Embryonic facial prominence (tissue), 1 donor: Measurements from ENCODE around the gene NXPE4.

ENCODE experiments used
- DNase-seq: peaks from one replicate; pipeline ENCODE4 v3.0.0-alpha.2; 2016; ENCODE audit errors: extremely low spot score

NXPE4 gene

GRCh38 chr11:114559425-114560310 is 35.9 kb downstream of the NXPE4 start, which contains the start of gene NXPE1:
TSS of gene NXPE1 (minus strand) at chr11:114559881. CDS start at chr11:114551201, 8,680 bp downstream.
- no peak for DNase-seq

- DNase-seq = no peak
These were observed 39.5 kb downstream of the NXPE4 start for GRCh38 chr11:114556135-114556534.

- no peak for DNase-seq
These were observed 41.9 kb downstream of the NXPE4 start for GRCh38 chr11:114553642-114554041.

GRCh38 chr11:114551060-114551459 is 44.5 kb downstream of the NXPE4 start:
- DNase-seq = no peak

GRCh38 chr11:114525682-114526081 is 69.9 kb downstream of the NXPE4 start:
- DNase-seq = no peak

GRCh38 chr11:114524122-114524521 is 71.5 kb downstream of the NXPE4 start:
- DNase-seq = no peak

GRCh38 chr11:114522818-114523217 is 72.8 kb downstream of the NXPE4 start:
- DNase-seq = no peak
